ENCODE data around the gene CCDC152. TPM values are rescaled to one million over a fixed set of nuclear protein-coding genes. Genes with fewer than 3 reads are reported as not detected.
A peak's percentile ranks its signal among the peaks of the same experiment; 100 is the strongest.

Gene CCDC152
- total and polyA plus RNA-seq, 2 of the 13 experiments (the other 11 are each of a cell fraction or from before 2014, with no cell fraction given): 0.20 to 0.36 TPM

GRCh38 chr5:42811591-42812446 lies 55.2 kb downstream of the CCDC152 start, which contains the start of gene SELENOP (continued):
- no peak; the same call in 1 of the 2 replicates for TF ChIP-seq PRDM15 (CRISPR knock-in tag; IDR thresholded peaks at IDR 0.05)
- 0 out of 2 replicates have a peak, but pooled peaks have one; percentile 44 for TF ChIP-seq AKAP8 (CRISPR knock-in tag; IDR thresholded peaks at IDR 0.05)
- no peak for TF ChIP-seq SMAD9 (CRISPR knock-in tag; IDR thresholded peaks at IDR 0.05)
- TF ChIP-seq ZNF160 (CRISPR knock-in tag; IDR thresholded peaks at IDR 0.05): peak; percentile 63; the same call in 1 of the 2 replicates
- TF ChIP-seq SOX13 (IDR thresholded peaks at IDR 0.05): peak; percentile 67
- TF ChIP-seq SOX13 (CRISPR knock-in tag; conservative IDR thresholded peaks at IDR 0.05 in 1 of 2, IDR thresholded peaks at IDR 0.05 in 1 of 2): peak in 1 of 2 experiments; percentile 93; a peak in 2 of 4 replicates
- TF ChIP-seq ELK4 (CRISPR knock-in tag; IDR thresholded peaks at IDR 0.05; ENCODE audit: borderline replicate concordance): no peak
- no peak for TF ChIP-seq HNRNPLL (IDR thresholded peaks at IDR 0.05; ENCODE audit: low read depth, low read length, poor library complexity, severe bottlenecking)
- no peak for TF ChIP-seq NPAS2 (CRISPR knock-in tag; IDR thresholded peaks at IDR 0.05; ENCODE audit: borderline replicate concordance)
- no peak for TF ChIP-seq CERS6 (CRISPR knock-in tag; IDR thresholded peaks at IDR 0.05)
- no peak for TF ChIP-seq FLYWCH1 (CRISPR knock-in tag; IDR thresholded peaks at IDR 0.05)
- no peak; the same call in 1 of the 2 replicates for TF ChIP-seq NFYC (CRISPR knock-in tag; IDR thresholded peaks at IDR 0.05)
- TF ChIP-seq SMAD3 (CRISPR knock-in tag; IDR thresholded peaks at IDR 0.05): peak; percentile 75
- TF ChIP-seq ZBTB25 (CRISPR knock-in tag; IDR thresholded peaks at IDR 0.05): peak; percentile 76; the same call in 1 of the 2 replicates
- TF ChIP-seq ZNF891 (CRISPR knock-in tag; IDR thresholded peaks at IDR 0.05): no peak
- TF ChIP-seq CEBPG (CRISPR knock-in tag; IDR thresholded peaks at IDR 0.05): peak; percentile 77
- peak; percentile 87 for TF ChIP-seq TCF7 (IDR thresholded peaks at IDR 0.05; ENCODE audit: low read depth)
- TF ChIP-seq ZUFSP (CRISPR knock-in tag; IDR thresholded peaks at IDR 0.05; ENCODE audit: borderline replicate concordance): no peak
- no peak for TF ChIP-seq ZNF138 (CRISPR knock-in tag; IDR thresholded peaks at IDR 0.05; ENCODE audit: low read depth)
- TF ChIP-seq TP53 (CRISPR knock-in tag; conservative IDR thresholded peaks at IDR 0.05): no peak
- peak; percentile 64; the same call in 1 of the 2 replicates for TF ChIP-seq GATAD1 (CRISPR knock-in tag; IDR thresholded peaks at IDR 0.05)

Measured in HepG2 (cell line).